MCF 10A (cell line): ENCODE results near the gene POU2AF1. TPM values are rescaled to one million over a fixed set of nuclear protein-coding genes. Genes with fewer than 3 reads are reported as not detected.
"Not testable (repeated sequence)": the region's sequence is repeated elsewhere in the genome, so short reads cannot be mapped to it uniquely, and the experiment has no call there.

Source experiments
- BruUV-seq: library from RNA; stranded (reverse); fragments of 400-500 nt; replicated peaks from 2 replicates; lab custom pipeline; 2021; lab: Mats Ljungman, UMichigan
- CTCF ChIA-PET: fragments of 300-600 bp; sonication (Branson Sonifier 250); formaldehyde crosslinking; extraction: SDS; loops from one replicate; lab custom pipeline; 2021; ENCODE audit warnings: antibody characterized with exemption, inconsistent platforms; lab: Yijun Ruan, JAX
- POLR2A ChIA-PET: fragments of 300-600, 350-650 bp; sonication (Branson Sonifier 250); formaldehyde crosslinking; extraction: SDS; loops from one replicate; lab custom pipeline; 2020; ENCODE audit warnings: antibody characterized with exemption, inconsistent platforms; lab: Yijun Ruan, JAX
- DNase-seq: peaks from one replicate; pipeline ENCODE4 v3.0.0-alpha.2; 2018; ENCODE audit not compliant: unreplicated experiment
- H3K27ac Mint-ChIP-seq: one replicate; pipeline ENCODE4 v1.8.0; 2022; ENCODE audit warnings: mild to moderate bottlenecking, low read depth, mixed read lengths; ENCODE audit not compliant: unreplicated experiment
- H3K27me3 Mint-ChIP-seq: one replicate; pipeline ENCODE4 v1.8.0; 2022; ENCODE audit warnings: mixed read lengths; ENCODE audit not compliant: insufficient read depth, unreplicated experiment
- H3K36me3 Mint-ChIP-seq: one replicate; pipeline ENCODE4 v1.8.0; 2022; ENCODE audit warnings: mild to moderate bottlenecking, moderate library complexity, mixed read lengths; ENCODE audit not compliant: insufficient read depth, unreplicated experiment
- H3K4me1 Mint-ChIP-seq: one replicate; pipeline ENCODE4 v1.8.0; 2022; ENCODE audit warnings: mixed read lengths; ENCODE audit not compliant: insufficient read depth, unreplicated experiment
- H3K4me3 Mint-ChIP-seq: one replicate; pipeline ENCODE4 v1.8.0; 2022; ENCODE audit warnings: mild to moderate bottlenecking, moderate library complexity, mixed read lengths; ENCODE audit not compliant: unreplicated experiment
- H3K9me3 Mint-ChIP-seq: one replicate; pipeline ENCODE4 v1.8.0; 2022; ENCODE audit warnings: mixed read lengths; ENCODE audit not compliant: unreplicated experiment
- intact Hi-C: fragments of 100-400 bp; cut with micrococcal nuclease; formaldehyde crosslinking; loops from 2 replicates; pipeline ENCODE4 v1.14.1; 2022
- total RNA-seq: library from RNA; stranded (reverse); gene quantifications from 2 replicates; pipeline ENCODE4 v1.2.3, GENCODE V29; 2022
- TF ChIP-seq, protein P1 (sequence below): fragments of 200-600 bp; IDR thresholded peaks from one replicate; pipeline ENCODE4 v1.8.0; 2022; ENCODE audit warnings: antibody characterized with exemption, mild to moderate bottlenecking; ENCODE audit not compliant: unreplicated experiment

The POU2AF1 gene
- total RNA-seq, 1 experiment from 2014 or later, result not detected

DNA sequence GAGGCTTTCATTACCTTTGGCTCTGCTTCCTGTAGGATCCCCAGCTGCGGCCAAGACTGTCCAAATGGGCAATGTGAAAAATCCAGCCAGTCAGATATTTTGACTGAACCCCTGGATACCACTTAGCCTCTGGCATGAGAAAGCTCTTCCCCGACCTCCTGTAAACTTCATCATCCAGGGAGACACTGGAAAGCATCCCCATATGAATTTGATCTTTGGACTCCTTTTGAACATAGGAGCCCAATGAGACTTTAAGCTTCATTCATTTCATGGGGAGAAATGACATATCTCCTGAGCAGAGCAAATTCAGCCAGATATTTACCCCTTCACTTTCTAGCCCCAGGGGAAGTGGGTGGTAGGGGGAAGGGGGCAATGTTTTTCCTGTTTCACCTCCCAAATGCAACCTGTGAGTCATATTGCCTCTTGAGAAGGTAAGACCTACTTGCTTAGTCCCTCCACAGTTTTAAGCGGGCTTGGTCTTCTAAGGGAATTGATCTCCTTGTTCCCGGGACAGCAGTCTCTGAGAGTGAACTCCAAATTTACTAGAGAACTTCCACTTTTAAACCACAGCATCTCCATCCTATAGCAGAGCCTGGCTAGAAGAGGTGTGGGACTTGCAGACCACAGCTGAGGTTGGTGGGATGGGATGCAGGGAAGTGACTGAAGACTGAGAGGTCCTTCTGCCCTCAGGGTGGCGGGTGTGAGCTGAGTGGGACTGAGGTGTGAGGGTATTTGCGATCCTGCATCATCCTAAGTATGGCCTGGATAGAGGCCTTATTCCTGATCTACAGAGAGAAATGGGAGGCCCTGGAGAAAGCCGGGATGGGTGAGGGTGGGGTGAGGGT lies 20.3 kb upstream of the POU2AF1 start:
- Mint-ChIP-seq H3K4me1 (no peaks in the 10 kb centered on the region), H3K27ac (no peak overlapping the region), H3K36me3 (no peaks in the 10 kb centered on the region), H3K4me3 (no peak overlapping the region), H3K9me3 (no peaks in the 10 kb centered on the region), H3K27me3 (no peaks in the 10 kb centered on the region)
- TF ChIP-seq, protein P1, sequence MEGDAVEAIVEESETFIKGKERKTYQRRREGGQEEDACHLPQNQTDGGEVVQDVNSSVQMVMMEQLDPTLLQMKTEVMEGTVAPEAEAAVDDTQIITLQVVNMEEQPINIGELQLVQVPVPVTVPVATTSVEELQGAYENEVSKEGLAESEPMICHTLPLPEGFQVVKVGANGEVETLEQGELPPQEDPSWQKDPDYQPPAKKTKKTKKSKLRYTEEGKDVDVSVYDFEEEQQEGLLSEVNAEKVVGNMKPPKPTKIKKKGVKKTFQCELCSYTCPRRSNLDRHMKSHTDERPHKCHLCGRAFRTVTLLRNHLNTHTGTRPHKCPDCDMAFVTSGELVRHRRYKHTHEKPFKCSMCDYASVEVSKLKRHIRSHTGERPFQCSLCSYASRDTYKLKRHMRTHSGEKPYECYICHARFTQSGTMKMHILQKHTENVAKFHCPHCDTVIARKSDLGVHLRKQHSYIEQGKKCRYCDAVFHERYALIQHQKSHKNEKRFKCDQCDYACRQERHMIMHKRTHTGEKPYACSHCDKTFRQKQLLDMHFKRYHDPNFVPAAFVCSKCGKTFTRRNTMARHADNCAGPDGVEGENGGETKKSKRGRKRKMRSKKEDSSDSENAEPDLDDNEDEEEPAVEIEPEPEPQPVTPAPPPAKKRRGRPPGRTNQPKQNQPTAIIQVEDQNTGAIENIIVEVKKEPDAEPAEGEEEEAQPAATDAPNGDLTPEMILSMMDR, result no peak
- intact Hi-C loops, result loop anchor here (1.0 kb wide), 1 partner anchor 8 kb away; no protein-coding TSS in a partner anchor
- BruUV-seq, result no TSS peak
- ChIA-PET POLR2A (interaction anchor here (1.0 kb wide), 1 partner anchor 9 kb away, joined by 3 read pairs; no protein-coding TSS in a partner anchor), CTCF (interaction anchor here (0.6 kb wide), 1 partner anchor 116 kb away, joined by 3 read pairs; no protein-coding TSS in a partner anchor)
- no peak for DNase-seq

DNA sequence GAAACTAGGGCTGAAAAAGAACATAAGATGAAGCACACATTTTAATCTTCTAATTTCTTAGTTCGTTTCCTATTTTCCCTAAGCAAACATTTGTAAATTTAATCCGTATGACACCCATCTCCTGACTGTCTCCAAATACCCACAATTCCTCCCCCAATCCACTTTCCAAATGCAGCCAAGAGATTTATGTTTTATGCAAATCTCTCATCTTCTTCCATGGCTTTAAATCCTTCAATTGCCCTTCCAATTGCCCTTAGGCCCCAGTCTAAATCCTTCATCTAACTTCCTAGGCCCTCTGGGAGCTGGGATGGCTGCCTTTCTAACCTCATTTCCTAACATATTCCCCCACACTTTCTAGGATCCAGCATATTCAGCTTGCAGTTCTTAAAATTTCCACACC lies 18.0 kb upstream of the POU2AF1 start:
- Mint-ChIP-seq H3K36me3 (no peaks in the 10 kb centered on the region), H3K27me3 (no peaks in the 10 kb centered on the region), H3K9me3 (no peaks in the 10 kb centered on the region), H3K4me3 (no peak overlapping the region), H3K4me1 (no peaks in the 10 kb centered on the region), H3K27ac (no peak overlapping the region)
- CTCF ChIA-PET, result interaction anchor here (1.4 kb wide), 1 partner anchor 114 kb away, joined by 4 read pairs; no protein-coding TSS in a partner anchor
- intact Hi-C loops, result no loop called here
- no peak for DNase-seq
- no TSS peak for BruUV-seq
- POLR2A ChIA-PET, result no interaction called here
- TF ChIP-seq, protein P1, result no peak

DNA sequence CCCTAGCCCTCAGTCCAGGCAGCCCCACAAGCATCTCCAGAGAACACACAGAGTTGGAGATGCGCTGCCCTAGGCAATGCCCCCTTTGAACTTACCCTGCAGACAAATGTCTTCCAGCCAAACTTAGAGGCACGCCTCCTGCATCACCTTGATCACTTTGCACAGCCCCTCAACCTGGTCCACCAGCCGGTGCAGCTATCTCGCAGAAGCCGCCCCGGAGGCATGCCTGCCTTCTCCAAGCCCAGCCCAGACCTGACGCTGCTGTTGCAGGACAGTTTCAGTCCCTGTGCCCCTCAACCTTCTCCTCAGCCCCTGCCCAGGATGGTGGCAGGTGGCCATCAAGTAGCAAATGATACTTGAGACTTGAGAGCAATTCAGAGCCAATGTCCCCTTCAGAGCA lies 16.7 kb upstream of the POU2AF1 start:
- CTCF ChIA-PET, result no interaction called here
- no peaks in the 10 kb centered on the region for H3K27me3 Mint-ChIP-seq
- H3K4me1 Mint-ChIP-seq, result no peaks in the 10 kb centered on the region
- POLR2A ChIA-PET, result no interaction called here
- no peak for DNase-seq
- H3K9me3 Mint-ChIP-seq, result no peaks in the 10 kb centered on the region
- no peak overlapping the region for H3K27ac Mint-ChIP-seq
- H3K36me3 Mint-ChIP-seq, result no peaks in the 10 kb centered on the region
- TF ChIP-seq, protein P1, result no peak
- intact Hi-C loops, result no loop called here
- no peak overlapping the region for H3K4me3 Mint-ChIP-seq
- BruUV-seq, result no TSS peak

DNA sequence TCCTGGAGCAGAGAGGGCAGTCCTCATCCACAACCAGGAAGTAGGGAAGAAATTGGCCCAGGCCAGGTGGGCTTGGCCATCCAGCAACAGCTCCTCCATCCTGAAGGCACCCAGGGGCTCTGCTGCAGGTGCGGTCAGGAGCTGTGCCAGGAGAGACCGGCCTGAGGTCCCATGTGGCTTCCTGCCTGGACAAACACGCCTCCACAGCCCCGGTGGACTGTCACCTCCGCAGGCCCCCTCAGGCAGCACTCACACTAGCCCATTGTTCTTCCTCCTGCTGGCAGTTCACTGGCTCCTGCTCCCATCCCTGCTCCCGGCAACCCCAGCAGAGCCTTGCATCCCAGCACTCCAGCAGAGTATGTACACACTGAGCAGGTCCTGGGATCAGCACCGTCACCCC lies 16.0 kb upstream of the POU2AF1 start:
- no TSS peak for BruUV-seq
- TF ChIP-seq, protein P1, result no peak
- Mint-ChIP-seq H3K36me3 (no peaks in the 10 kb centered on the region), H3K27me3 (no peaks in the 10 kb centered on the region), H3K9me3 (no peaks in the 10 kb centered on the region), H3K27ac (no peak overlapping the region), H3K4me3 (no peak overlapping the region), H3K4me1 (no peaks in the 10 kb centered on the region)
- no peak for DNase-seq
- ChIA-PET POLR2A (no interaction called here), CTCF (no interaction called here)
- intact Hi-C loops, result no loop called here

DNA sequence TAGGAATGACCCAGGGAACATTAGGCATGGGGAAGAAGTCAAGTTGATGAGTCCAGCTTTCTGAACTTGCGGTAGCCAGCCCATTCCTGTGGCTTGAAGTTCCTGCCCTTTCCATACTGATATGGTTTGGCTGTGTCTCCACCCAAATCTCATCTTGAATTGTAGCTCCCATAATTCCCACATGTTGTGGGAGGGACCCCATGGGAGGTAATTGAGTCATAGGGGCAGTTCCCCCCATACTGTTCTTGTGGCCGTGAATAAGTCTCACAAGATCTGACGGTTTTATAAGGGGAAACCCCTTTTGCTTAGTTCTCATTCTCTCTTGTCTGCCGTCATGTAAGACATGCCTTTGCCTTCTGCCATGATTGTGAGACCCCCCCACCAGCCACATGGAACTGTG lies 15.1 kb upstream of the POU2AF1 start:
- H3K4me1 Mint-ChIP-seq, intact Hi-C loops, CTCF ChIA-PET, H3K27me3 Mint-ChIP-seq, H3K9me3 Mint-ChIP-seq, POLR2A ChIA-PET, H3K27ac Mint-ChIP-seq, H3K36me3 Mint-ChIP-seq, H3K4me3 Mint-ChIP-seq, DNase-seq, BruUV-seq: not testable (repeated sequence)
